ENCODE data around the gene H6PD. TPM values are rescaled to one million over a fixed set of nuclear protein-coding genes. Genes with fewer than 3 reads are reported as not detected.

The H6PD gene
- total and polyA plus RNA-seq, 2 donors (not counting 3 experiments of a cell fraction or from before 2014, with no cell fraction given) = 24.5 to 29.0 TPM

DNA sequence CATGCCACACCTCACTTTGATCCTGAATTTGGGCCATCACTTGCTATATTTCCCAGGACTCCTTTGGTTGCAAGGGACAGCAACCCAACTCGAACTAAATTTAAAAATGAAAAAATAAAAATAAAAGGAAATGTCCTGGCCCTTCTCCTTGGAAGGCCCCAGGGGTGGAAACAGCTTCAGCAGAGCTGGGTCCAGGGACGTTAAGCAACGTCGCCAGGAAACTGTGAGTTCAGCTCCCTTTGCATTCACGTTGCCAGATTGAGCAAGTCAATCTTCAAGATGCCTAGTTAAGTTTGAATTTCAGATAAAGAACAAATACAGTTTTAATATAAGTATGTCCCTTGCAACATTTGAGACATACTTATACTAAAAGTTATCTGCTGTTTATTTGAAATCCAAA lies 43.5 kb downstream of the H6PD start:
- H3K4me3 ChIP-seq (replicated peaks in 1 of 3; ENCODE audit: insufficient read depth in 1 of 3, low read depth in 1 of 3, low read length in 3 of 3) = no peak overlapping the region
- no peak overlapping the region for H2AFZ ChIP-seq (ENCODE audit: low read depth, low read length)
- no peak overlapping the region for H3K27ac ChIP-seq (ENCODE audit: insufficient read depth, low read depth, low read length)
- H3K4me1 ChIP-seq (ENCODE audit: control insufficient read depth, extremely low read depth, insufficient read depth, low read length) = peaks cover 17% of the 10 kb centered on the region
- no TSS peak for BruUV-seq (replicated peaks)
- H3K9me3 ChIP-seq (replicated peaks; ENCODE audit: control insufficient read depth, insufficient read depth, low read length) = no peaks in the 10 kb centered on the region
- H3K4me2 ChIP-seq (ENCODE audit: insufficient read depth, low read length) = no peak overlapping the region
- H4K20me1 ChIP-seq (replicated peaks; ENCODE audit: control insufficient read depth, extremely low read depth, insufficient read depth, low read length) = no peaks in the 10 kb centered on the region
- ChIA-PET CTCF (interaction anchor here (0.8 kb wide), 1 partner anchor 11 kb away, joined by 3 read pairs; no protein-coding TSS in a partner anchor), POLR2A (no interaction called here)
- no peak overlapping the region for H3K9ac ChIP-seq (replicated peaks; ENCODE audit: extremely low read depth, insufficient read depth, low read length)
- no peaks in the 10 kb centered on the region for H3K9me1 ChIP-seq (replicated peaks; ENCODE audit: control insufficient read depth, extremely low read depth, insufficient read depth, low read length)
- dilution Hi-C loops (cut with MboI; ENCODE audit: extremely low pct_ligation_motif_present, low sequenced_read_pairs) (no loop called here), intact Hi-C loops (cut with micrococcal nuclease) (no loop called here)
- FAIRE-seq = no peak
- no peaks in the 10 kb centered on the region for H3K27me3 ChIP-seq (ENCODE audit: control insufficient read depth in 2 of 2, insufficient read depth in 2 of 2, low read length in 2 of 2)
- no peaks in the 10 kb centered on the region for H3K79me2 ChIP-seq (ENCODE audit: control insufficient read depth, insufficient read depth, low read length)
- TF ChIP-seq JUN (IDR thresholded peaks at IDR 0.05; ENCODE audit: borderline replicate concordance, insufficient read depth, insufficient read length, low read depth) = no peak
- TF ChIP-seq POLR2A (IDR thresholded peaks at IDR 0.05; ENCODE audit: low read depth, low read length) = no peak
- TF ChIP-seq, protein P1, sequence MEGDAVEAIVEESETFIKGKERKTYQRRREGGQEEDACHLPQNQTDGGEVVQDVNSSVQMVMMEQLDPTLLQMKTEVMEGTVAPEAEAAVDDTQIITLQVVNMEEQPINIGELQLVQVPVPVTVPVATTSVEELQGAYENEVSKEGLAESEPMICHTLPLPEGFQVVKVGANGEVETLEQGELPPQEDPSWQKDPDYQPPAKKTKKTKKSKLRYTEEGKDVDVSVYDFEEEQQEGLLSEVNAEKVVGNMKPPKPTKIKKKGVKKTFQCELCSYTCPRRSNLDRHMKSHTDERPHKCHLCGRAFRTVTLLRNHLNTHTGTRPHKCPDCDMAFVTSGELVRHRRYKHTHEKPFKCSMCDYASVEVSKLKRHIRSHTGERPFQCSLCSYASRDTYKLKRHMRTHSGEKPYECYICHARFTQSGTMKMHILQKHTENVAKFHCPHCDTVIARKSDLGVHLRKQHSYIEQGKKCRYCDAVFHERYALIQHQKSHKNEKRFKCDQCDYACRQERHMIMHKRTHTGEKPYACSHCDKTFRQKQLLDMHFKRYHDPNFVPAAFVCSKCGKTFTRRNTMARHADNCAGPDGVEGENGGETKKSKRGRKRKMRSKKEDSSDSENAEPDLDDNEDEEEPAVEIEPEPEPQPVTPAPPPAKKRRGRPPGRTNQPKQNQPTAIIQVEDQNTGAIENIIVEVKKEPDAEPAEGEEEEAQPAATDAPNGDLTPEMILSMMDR (IDR thresholded peaks at IDR 0.05; ENCODE audit: extremely low read depth in 1 of 2, insufficient read depth in 1 of 2, low read depth in 1 of 2, low read length in 2 of 2) = no peak
- no peak for TF ChIP-seq FOS (IDR thresholded peaks at IDR 0.05; ENCODE audit: borderline replicate concordance, insufficient read depth, low read length)
- no peak for TF ChIP-seq EZH2 (IDR thresholded peaks at IDR 0.05; ENCODE audit: borderline replicate concordance, low read depth, low read length, severe bottlenecking)
- TF ChIP-seq, protein P2, sequence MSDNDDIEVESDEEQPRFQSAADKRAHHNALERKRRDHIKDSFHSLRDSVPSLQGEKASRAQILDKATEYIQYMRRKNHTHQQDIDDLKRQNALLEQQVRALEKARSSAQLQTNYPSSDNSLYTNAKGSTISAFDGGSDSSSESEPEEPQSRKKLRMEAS (IDR thresholded peaks at IDR 0.05; ENCODE audit: insufficient read depth, insufficient read length) = no peak
- TF ChIP-seq MYC (IDR thresholded peaks at IDR 0.05; ENCODE audit: low read depth, low read length) = no peak
- no peak for TF ChIP-seq POLR2AphosphoS5 (IDR thresholded peaks at IDR 0.05; ENCODE audit: insufficient read depth, low read depth, low read length)
- no peak for TF ChIP-seq GATA2 (IDR thresholded peaks at IDR 0.05; ENCODE audit: insufficient read depth, insufficient read length, low read depth, low read length)
- DNase-seq (ENCODE audit: low read depth, low spot score) = no peak
- H3K36me3 ChIP-seq (ENCODE audit: control insufficient read depth in 2 of 2, extremely low read depth in 1 of 2, insufficient read depth in 2 of 2, low read length in 2 of 2) = no peaks in the 10 kb centered on the region
